ENCODE measurements around the gene RALA.

GRCh38 chr7:39622609-39623008 lies 763 bp upstream of the RALA start:
- TF ChIP-seq CTCF (IDR thresholded peaks at IDR 0.05 in 8 of 11, conservative IDR thresholded peaks at IDR 0.05 in 3 of 11) (no peak), POLR2AphosphoS5 (IDR thresholded peaks at IDR 0.05) (no peak), POLR2A (IDR thresholded peaks at IDR 0.05) (no peak)
